ENCODE results near the gene PREX1.

DNA sequence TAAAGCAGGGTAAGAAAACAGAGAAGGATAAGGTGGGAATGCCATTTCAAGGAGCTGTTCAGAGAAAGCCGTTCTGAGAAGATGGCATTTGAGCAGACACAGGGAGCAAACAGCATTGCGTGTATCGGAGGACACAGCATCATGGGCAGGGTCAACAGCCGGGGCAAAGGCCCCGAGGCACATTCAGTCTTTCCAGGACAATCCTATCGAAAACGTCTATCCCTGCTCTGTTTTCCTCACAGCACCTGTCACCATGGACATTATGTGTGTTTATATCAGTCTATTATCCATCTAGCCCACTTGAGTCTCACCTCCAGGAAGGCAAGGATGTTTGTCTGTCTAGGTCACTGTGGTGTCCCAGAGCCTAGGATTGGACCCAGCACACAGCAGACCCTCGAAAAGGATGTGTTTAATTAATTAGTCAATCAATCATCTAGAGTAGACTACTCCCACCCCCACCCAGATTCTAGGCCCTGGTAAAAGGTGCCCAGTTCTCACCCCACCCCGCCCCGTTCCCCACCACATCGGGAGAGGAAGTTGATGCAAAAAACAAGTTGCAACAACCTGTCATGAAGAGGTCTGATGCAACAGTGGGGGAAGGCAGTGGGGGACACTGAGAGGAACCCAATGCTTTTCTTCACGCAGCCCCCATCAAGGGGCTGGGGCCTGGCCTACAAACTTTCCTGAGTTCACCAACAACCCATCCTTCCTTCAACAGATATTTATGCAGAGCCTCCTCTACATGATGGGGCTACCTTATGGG, 66.6 kb downstream of the PREX1 start:
- TF ChIP-seq POLR2A (IDR thresholded peaks at IDR 0.05; ENCODE audit: extremely low read depth, insufficient read length) (no peak), MYC (IDR thresholded peaks at IDR 0.05; ENCODE audit: low read depth, low read length) (peak; percentile 58)
- TF ChIP-seq, protein P1, sequence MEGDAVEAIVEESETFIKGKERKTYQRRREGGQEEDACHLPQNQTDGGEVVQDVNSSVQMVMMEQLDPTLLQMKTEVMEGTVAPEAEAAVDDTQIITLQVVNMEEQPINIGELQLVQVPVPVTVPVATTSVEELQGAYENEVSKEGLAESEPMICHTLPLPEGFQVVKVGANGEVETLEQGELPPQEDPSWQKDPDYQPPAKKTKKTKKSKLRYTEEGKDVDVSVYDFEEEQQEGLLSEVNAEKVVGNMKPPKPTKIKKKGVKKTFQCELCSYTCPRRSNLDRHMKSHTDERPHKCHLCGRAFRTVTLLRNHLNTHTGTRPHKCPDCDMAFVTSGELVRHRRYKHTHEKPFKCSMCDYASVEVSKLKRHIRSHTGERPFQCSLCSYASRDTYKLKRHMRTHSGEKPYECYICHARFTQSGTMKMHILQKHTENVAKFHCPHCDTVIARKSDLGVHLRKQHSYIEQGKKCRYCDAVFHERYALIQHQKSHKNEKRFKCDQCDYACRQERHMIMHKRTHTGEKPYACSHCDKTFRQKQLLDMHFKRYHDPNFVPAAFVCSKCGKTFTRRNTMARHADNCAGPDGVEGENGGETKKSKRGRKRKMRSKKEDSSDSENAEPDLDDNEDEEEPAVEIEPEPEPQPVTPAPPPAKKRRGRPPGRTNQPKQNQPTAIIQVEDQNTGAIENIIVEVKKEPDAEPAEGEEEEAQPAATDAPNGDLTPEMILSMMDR (IDR thresholded peaks at IDR 0.05; ENCODE audit: low read depth, low read length), result no peak
